ENCODE results near the gene GGA2. TPM values are rescaled to one million over a fixed set of nuclear protein-coding genes. Genes with fewer than 3 reads are reported as not detected.
"Not testable (repeated sequence)": the region's sequence is repeated elsewhere in the genome, so short reads cannot be mapped to it uniquely, and the experiment has no call there.

Gene GGA2
- polyA plus RNA-seq, 10 donors, result 78.5 to 139 (median 102) TPM

DNA sequence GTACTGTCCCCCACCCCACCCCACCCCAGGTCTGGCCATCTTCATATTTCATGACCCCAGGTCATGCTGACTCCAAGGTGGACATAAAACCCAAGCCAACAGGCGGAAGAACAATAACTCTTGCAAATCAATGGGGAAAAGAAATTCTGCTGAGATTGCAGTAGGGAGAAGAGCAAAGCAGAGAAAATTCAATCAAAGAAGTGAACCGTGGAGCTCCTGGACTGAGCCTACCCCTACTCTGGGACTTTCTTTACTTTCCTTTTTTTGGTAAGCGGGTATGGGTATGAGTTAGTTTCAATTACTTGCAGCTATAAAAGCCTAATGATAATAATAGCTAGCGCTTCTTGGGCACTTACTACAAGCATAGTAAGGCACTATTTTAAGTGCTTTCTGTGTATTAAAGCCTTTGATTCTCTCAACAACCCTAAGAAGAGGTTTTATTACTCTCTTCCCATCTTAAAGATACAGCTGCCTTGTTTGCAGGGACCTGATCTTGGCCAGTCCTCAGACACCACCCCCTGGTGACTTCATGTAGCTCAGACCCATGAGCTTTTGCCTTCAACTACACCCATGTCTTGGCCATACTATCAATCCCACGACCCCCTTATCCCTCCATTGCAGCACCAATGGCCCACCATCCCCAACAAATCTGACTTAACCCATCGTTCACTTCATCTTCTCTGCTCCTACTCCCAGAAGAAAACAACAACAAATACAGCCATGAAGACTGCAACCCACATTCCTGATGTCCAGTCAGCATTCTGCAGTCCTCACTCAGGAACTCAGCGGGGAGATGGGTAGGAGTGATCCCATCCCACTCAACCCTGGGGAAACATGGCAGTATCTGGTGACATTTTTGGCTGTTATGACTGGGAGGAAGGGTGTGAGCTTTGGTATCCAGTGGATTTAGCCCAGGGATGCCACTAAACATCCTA lies 4.4 kb downstream of the GGA2 start:
- DNase-seq, result no peak

GRCh38 chr16:23505180-23505665 lies 5.1 kb downstream of the GGA2 start:
- DNase-seq, result no peak

DNA sequence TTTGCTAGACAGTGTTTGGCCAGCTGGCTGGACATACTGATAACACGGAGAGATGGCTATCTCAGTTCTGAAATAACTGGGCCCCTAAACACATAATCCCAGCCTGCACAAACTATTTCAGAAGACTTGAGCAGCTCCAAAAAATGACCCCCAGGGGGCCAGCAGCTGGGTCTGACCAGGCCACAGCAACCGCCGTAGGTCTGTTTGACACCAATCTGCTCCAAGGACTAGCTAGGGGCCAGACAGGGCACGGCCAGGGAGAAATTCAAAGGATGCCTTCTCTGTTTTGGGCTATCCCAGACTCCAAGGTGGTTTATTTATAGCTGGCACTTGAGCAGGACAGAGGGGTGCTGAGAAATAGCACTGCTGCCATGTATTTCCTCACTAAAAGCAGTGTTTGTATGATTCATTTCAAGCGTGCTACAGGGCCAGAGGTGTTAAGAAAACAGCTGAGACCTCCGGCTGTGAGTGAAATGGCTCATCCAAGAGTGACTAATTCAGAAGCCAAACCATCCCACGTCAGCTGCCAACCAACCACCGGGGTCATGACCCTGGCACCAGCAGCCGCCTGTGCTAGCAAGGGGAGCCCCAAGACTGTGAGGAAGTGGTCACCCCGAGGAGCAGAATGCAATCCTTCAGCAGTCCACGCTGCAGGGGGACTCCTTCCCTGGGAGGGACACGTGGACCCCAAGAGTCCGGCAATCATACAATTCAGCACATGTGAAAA lies 5.7 kb downstream of the GGA2 start:
- DNase-seq, result peak; percentile 27 to 76 (median 35)

DNA sequence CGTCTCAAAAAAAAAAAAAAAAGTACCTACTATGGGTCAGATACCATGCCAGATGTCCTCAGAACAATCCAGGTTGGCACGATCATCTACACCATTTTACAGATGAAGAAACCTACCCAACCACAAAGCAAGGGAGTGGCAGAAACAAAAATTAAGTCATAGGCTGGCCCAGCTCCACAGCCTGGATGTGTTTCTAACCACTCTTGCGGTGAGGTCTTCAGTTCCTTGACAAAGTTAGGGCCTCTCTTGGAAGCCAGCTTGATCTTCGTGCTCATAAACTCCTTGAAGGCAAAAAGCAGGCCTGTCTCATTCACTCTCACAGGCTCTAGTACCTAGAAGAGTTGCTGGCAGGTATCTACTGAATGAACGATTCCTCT lies 6.2 kb downstream of the GGA2 start:
- DNase-seq, result peak in 2 of 3 donors; percentile 32 to 33

- DNase-seq, result no peak
Observed at GRCh38 chr16:23502466-23502865, 7.8 kb downstream of the GGA2 start.

GRCh38 chr16:23501291-23501690 lies 9.0 kb downstream of the GGA2 start:
- DNase-seq, result no peak

- DNase-seq, result no peak
Observed at GRCh38 chr16:23500862-23501225, 9.4 kb downstream of the GGA2 start.

GRCh38 chr16:23500212-23500861 lies 10.0 kb downstream of the GGA2 start:
- no peak for DNase-seq

GRCh38 chr16:23499801-23500200 lies 10.5 kb downstream of the GGA2 start:
- no peak for DNase-seq

DNA sequence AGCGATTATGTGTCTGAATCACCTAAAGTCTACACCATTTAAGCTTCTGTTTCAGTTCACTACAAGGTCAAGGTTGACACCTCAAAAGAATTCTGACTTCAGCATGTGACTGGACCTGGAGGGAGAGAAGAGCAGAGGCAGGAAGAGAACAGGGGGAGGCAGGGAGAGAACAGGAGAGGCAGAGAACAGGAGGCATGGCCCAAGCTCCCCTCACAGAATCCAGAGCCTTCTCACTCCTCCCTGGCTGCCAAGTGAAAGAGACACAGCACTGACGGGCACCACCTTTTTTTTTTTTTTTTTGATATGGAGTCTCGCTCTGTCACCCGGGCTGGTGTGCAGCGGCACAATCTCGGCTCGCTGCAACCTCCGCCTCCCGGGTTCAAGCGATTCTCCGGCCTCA lies 11.4 kb downstream of the GGA2 start:
- DNase-seq, result no peak

DNA sequence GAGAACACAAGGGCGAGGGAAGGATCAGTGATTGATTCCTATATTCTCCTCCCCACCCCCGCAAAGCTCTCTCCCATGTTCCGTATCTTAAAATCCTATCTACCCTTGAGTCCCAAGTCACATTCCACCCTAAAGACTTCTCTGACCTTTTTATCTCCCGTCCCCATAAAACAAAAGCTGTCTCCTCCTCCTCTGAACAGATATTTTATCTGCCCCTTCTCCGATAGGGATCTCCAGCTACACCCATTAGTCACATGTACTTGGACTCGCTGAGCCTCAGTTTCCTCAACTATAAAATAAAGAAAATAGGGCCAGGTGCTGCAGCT lies 12.8 kb downstream of the GGA2 start:
- no peak for DNase-seq

DNA sequence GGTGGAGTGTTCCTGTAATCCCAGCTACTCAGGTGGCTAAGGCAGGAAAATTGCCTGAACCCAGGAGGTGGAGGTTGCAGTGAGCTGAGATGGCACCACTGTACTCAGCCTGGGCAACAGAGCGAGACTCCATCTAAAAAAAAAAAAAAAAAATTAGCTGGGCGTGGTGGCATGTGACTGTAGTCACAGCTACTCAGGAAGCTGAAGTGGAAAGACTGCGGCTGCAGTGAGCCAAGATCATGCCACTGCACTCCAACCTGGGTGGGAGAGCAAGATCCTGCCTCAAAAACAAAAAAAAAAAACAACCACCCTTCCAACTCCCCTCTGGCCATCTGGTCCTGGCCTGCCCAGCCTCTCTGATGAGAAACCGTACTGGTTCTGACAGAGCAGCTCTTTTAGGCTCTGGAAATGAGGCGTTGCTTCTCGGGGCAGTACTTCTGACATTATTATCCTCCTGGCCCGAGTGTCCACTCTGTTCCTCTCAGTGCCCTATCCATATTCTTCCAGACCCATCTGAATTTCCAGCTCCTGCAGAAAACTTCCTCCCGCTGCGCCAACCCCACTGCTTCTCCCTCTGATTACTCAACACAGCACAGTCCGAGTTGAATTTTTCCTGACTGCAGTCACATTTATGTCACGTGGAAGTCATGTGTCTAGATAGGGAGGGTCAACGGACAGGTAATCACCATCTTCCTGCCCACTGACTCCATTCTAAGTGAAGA lies 13.3 kb downstream of the GGA2 start:
- peak in 1 of 3 donors; percentile 11 for DNase-seq

DNA sequence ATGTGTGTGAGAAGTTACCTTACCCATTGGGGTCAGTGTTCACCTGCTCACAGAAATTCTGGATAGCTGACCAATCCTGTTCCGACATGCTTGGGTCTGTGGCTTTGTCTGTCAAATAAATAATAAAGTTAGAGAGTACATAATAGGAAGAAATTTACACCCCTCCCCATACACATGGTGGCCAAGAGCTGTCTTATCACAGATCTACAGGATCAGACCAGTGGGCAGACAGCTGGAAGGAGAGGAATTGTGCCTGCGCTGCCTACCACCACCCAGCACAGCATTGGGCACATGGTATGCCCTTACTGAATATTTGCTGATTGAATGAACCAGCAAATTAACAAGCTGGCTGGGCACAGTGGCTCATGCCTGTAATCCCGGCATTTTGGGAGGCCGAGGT lies 14.6 kb downstream of the GGA2 start:
- no peak for DNase-seq

GRCh38 chr16:23494188-23494587 lies 16.1 kb downstream of the GGA2 start:
- no peak for DNase-seq

- DNase-seq, result no peak
Observed at GRCh38 chr16:23491490-23492391, 18.6 kb downstream of the GGA2 start.

- no peak for DNase-seq
Observed at GRCh38 chr16:23486480-23486879, 23.8 kb downstream of the GGA2 start.

DNA sequence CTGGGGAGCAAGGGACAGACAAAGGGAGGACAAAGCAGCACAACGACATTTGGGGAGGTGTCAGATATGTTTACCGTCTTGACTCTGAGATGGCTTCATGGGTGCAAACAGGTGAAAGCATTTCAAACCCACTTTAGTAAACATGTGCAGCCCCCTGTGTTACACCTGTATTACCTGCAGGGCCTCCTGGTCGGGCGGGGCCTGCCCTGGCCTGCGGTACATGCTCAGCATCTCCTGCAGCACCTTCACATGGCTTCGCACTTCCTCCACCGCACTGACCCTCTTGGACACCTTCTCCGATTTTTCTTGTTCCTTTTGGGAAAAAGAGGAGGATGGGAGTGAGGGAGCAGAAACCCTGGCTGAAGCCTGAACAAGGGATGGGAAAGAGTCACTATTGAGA lies 24.5 kb downstream of the GGA2 start:
- DNase-seq, result no peak

DNA sequence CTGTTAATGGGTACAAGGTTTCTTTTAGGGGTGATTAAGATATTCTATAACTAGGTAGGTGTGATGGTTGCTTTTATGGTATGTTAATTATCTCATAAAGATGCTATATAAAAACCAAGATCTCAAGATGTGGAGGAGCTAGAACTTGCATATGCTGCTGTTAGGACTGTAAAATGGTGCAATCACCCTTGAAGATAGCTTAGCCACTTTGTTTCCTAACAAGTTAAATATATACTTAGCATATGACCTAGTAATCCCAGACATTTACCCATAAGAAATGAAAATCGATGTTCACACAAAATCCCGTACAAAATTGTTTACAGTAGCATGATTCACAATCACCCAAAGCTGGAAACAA lies 25.1 kb downstream of the GGA2 start:
- DNase-seq, result no peak

- DNase-seq, result no peak
Observed at GRCh38 chr16:23484510-23485256, 25.6 kb downstream of the GGA2 start.

DNA sequence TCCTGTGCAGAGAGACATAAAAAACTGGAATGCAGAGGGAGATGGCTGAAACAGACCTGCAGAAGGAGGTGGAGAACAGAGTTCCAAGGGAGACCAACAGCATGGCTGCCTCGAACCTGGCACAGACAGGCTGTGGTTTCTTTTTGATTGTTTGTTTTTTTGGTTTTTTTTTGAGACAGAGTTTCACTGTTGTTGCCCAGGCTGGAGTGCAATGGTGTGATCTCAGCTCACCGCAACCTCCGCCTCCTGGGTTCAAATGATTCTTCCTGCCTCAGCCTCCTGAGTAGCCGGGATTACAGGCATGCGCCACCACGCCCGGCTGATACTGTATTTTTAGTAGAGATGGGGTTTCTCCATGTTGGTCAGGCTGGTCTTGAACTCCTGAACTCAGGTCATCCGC lies 26.8 kb downstream of the GGA2 start:
- not testable (repeated sequence) for DNase-seq

All from muscle of back (tissue), 11 donors.